G401 (cell line): Measurements from ENCODE around the gene ABCC1. TPM values are rescaled to one million over a fixed set of nuclear protein-coding genes. Genes with fewer than 3 reads are reported as not detected.
A peak's percentile ranks its signal among the peaks of the same experiment; 100 is the strongest.
"Not testable (repeated sequence)": the region's sequence is repeated elsewhere in the genome, so short reads cannot be mapped to it uniquely, and the experiment has no call there.

Experiments
- DNase-seq: peaks from one replicate; pipeline ENCODE4 v3.0.0-alpha.2; 2015; ENCODE audit warnings: low spot score
- in situ Hi-C: cut with HindIII; loops from 2 replicates; pipeline ENCODE4 v1.10.0; 2016; ENCODE audit warnings: low sequenced_read_pairs, mixed read lengths
- total RNA-seq: library from RNA; depleted of rRNA; stranded (reverse); fragments of >200 nt; shearing (Covaris generic); gene quantifications from 2 replicates; pipeline ENCODE4 v1.2.3, GENCODE V29; 2014; rRNA removed

Gene ABCC1
- 22.4 and 26.4 TPM in 2 replicates for total RNA-seq

DNA sequence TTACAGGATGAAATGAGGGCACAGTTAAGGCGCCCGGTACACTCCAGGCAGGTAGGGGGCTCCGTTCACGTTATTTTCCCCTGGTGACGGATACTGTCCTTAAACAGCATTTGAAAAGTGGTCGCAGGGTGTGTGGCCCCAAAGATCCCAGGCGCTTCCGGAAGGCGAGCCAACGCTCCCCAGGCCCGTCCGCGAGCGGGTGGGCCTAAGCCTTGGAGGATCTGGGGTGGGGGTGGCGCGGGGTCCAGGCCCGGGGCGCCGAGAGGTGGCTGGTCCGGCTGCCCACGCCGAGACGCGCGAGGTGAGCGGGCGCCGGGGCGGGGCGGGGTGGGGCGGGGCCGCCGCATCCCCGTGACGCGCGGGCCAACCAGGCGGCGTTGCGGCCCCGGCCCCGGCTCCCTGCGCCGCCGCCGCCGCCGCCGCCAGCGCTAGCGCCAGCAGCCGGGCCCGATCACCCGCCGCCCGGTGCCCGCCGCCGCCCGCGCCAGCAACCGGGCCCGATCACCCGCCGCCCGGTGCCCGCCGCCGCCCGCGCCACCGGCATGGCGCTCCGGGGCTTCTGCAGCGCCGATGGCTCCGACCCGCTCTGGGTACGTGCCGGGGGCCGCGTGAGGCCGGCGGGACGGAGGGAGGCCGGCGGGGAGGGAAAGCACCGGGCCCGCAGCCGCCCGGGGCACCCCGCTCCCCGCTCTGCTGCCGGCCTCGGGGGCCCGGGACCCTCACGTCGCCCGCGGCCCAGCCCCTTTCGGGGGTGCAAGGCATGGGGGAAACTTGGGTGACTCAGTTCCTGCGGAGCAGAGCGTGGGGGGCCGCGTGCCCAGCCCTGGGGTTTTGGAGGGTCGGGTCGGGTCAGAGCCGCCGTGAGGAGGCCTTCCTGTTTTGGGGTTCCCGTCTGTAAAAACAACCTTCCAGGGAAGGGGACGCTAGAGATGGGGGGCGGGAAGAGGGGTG, at the start of gene ABCC1:
TSS of gene ABCC1 (plus strand) at position 407 of the 951 bp plus-strand sequence. CDS start at position 543, 136 bp downstream.
- in situ Hi-C loops, result no loop called here
- DNase-seq, result peak; percentile 50

DNA sequence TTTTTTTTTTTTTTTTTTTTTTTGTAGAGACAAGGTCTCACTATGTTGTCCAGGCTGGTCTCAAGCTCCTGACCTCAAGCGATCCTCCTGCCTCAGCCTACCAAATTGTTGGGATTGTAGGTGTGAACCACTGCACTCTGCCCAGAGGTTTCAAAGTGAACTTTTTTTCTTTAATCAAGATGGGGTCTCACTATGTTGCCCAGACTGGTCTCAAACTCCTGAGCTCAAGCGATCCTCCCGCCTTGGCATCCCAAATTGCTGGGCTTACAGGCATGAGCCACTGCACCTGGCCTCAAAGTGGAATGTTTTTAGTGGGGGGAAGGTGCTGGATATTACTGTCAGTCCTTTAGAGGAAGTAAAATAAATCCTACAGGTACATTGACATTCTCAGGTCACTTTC, 49.1 kb upstream of the ABCC1 start:
- in situ Hi-C loops, result no loop called here
- DNase-seq, result no peak

DNA sequence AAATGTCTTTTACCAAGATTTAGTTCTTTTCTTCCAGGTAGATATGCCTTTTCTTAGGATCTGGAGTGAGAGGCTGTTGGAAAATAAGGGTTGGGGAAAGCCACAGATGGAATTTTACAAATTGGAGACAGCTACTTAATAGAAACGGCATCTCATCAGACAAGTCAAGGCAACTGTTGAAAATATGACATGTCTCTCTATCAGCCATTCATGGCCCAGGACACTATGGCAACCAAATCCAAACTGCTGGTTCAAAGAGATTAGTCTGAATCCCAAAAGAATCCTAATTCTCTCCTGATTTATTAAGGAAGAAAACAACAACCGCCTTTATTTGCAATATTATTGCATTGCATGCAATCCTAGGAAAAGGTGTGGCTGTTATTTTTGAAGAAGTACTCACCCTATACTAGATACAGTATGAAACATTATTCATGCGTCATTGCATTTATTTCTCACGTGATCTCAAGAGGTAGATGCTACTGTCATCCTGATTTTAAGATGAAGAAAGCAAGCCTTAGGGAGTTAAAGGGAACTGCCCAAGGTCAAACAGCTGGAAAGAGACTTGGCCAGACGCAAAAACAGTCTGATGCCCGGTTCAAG, 48.4 kb upstream of the ABCC1 start:
- DNase-seq, result no peak
- in situ Hi-C loops, result no loop called here

DNA sequence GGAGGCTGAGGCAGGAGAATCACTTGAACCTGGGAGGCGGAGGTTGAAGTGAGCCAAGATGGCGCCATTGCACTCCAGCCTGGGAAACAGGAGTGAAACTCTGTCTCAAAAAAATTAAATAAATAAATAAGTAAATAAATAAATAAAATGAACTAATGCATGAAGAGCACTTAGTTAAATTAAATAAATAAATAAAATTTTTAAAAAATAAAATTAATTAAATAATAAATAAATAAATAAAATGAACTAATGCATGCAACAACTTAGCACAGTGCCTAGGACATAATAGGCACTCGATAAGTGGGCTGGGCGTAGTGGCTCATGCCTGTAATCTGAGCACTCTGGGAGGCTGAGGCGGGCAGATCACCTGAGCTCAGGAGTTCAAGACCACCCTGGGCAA, 45.5 kb upstream of the ABCC1 start:
- DNase-seq, result no peak
- in situ Hi-C loops, result no loop called here

DNA sequence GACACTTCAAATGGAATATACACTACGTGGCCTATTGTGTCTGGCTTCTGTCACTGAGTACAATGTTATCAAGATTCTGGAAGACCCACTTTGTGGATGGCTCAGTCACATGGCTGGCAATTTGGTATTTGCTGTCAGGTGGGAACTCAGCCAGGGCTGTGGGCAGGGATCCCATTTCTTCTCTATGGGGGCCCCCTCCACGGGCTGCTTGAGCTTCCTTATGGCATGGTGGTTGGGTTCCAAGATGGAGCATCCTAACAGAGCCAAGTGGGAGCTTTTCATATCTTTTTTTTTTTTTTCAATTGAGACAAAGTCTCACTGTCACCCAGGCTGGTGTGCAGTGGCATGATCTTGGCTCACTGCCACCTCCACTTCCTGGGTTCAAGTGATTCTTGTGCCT, 43.0 kb upstream of the ABCC1 start:
- no peak for DNase-seq
- in situ Hi-C loops, result no loop called here

DNA sequence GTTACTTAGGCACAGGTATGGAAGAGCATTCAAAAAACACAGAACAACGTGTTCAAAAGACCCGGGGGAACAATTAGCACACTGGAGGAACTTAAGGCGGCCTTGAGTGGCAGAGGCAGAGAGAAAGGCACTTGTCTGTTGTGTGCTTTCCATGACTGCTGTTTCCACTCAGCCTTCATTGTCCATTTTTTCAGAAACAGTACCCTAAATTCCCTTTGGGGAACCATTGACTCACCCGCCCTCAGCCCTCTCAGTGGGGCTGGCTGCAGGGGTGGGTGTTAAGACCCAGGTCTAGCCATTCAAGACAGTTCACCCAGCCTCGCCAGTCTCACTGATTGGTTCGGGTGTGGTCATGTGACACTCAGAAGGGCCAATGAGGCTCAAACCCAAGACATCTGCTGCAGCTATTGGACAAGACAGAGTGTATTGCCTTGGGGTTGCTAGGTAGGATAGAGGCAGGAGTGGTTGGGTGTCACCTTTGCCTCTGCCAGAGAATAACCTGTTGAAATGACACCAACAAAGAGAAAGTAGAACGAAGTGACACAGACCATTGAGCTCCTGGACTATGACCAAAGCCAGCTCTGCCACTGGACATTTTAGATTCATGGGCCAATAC, 41.4 kb upstream of the ABCC1 start:
- peak; percentile 29 for DNase-seq
- in situ Hi-C loops, result no loop called here

DNA sequence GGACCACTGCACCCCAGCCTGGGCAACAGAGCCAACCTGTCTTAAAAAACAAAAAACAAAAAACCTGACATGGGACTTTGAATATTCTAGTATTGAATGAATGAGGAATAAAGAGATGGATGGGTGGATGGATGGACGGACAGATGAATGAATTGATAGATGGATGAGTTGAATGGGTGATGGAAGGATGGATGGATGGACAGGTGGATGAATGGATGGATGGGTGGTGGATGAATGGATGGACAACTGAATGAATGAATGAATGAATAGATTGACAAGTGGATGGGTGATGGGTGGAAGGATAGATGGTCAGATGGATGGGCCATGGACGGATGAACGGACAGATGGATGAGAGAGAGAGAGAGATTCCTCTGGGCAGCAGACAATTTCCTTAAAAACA, 38.2 kb upstream of the ABCC1 start:
- in situ Hi-C loops, result no loop called here
- DNase-seq, result no peak

DNA sequence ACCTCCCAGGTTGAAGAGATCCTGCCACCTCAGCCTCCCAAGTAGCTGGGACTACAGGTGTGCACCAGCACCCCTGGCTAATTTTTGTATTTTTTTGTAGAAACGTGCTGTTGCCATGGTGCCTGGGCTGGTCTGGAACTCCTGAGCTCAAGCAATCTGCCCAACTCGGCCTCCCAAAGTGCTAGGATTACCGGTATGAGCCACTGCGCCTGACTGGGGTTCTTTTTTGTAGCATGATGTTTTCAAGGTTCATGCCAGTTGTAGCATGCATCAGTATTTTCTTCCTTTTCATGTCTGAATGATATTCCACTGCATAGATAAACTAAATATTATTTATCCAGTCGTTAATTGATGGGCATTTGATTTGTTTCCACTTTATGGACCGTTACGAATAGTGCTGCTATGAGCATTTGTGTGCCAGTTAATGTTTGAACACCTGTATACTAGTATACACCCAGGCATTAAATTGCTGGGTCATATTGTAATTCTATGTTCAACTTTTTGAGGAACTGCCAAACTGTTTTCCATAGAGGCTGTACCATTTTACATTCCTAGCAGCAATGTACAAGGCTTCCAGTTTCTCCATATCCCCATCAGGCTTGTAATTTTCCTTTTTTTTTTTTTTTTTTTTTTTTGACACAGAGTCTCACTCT, 36.2 kb upstream of the ABCC1 start:
- in situ Hi-C loops, result no loop called here
- no peak for DNase-seq

DNA sequence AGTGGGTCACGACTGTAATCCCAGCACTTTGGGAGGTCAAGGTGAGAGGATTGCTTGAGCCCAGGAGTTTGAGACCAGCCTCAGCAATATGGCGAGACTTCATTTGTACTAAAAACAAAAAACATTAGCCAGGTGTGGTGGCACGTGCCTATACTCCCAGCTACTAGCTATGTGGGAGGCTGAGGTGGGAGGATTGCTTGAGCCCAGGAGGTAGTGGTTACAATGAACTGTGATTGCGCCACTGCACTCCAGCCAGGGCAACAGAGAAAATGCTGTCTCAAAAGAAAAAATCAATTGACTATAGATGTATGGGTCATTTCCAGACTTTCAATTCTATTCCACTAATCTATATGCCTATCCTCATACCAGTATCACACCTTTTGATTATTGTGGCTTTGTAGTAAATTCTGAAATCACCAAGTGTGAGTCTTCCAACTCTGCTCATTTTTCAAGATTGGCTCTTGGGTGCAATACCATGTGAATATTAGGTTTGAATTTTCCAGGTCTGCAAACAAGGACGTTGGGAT, 33.8 kb upstream of the ABCC1 start:
- in situ Hi-C loops, result no loop called here
- DNase-seq, result no peak

DNA sequence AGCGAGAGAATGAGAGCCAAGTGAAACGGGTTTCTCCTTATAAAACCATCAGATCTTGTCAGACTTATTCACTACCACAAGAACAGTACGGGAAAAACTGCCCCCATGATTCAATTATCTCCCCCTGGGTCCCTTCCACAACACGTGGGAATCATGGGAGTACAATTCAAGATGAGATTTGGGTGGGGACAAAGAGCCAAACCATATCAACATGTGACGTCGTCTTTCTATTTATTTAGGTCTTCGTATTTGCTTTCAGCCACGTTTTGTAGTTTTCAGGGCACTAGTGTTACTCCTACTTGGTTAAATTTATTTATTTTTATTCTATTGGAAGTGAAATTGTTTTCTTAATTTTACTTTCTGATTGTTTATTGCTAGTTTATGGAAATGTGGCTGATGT, 33.1 kb upstream of the ABCC1 start:
- in situ Hi-C loops, result no loop called here
- DNase-seq, result no peak

DNA sequence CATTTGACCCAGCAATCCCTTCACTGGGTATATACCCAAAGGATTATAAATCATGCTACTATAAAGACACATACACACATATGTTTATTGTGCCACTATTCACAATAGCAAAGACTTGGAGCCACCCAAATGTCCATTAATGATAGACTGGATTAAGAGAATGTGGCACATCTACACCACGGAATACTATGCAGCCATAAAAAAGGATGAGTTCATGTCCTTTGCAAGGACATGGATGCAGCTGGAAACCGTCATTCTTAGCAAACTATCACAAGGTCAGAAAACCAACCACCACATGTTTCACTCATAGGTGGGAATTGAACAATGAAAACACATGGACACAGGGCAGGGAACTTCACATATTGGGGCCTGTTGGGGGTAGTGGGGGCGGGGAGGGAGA, 31.1 kb upstream of the ABCC1 start:
- in situ Hi-C loops, DNase-seq: not testable (repeated sequence)

DNA sequence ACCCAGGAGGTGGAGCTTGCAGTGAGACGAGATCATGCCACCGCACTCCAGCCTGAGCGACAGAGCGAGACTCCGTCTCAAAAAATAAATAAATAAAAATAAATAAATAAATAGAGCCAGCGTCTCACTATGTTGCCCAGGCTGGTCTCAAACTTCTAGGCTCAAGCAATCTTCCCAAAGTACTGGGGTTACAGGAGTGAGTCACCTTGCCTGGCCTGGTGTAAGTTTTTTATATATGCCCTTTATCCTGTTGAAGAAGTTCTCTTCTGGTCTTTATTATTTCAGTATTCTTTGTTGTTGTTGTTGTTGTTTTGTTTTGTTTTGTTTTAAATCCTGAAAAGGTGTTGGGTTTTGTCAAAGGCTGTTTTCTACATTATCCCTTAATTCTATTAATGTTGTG, 30.1 kb upstream of the ABCC1 start:
- in situ Hi-C loops, result no loop called here
- no peak for DNase-seq

DNA sequence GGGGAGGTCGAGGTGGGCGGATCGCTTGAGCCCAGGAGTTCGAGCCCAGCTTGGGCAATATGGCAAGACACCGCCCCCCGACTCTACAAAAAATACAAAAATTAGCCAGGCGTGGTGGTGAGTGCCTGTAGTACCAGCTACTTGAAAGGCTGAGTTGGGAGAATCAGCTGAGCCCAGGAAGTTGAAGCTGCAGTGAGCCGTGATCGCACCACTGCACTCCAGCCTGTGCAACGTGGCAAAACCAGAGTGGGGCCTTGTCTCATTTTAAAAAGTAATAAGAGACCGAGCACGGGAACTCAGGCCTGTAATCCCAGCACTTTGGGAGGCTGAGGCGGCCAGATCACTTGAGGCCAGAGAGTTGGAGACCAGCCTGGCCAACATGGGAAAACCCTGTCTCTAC, 24.4 kb upstream of the ABCC1 start:
- in situ Hi-C loops, result no loop called here
- no peak for DNase-seq

DNA sequence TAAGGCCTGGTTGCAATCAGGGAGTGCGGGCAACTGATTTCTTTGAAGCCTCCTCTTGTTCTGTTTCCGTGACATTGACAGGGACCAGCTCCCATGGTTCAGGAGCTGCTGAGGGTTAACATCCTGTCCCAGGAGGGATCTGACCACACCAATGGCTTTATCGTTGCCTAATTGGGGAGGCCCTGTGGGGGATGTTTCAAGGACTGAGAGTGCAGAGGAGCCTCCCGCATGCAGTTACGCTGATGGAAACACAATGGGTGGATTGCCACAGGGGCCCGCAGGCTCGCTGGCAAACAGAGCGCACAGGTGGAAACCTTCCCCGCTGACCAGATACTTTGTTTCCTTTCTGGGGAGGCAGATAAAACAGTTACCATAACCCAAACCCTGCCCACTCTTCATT, 23.8 kb upstream of the ABCC1 start:
- in situ Hi-C loops, result no loop called here
- DNase-seq, result no peak

DNA sequence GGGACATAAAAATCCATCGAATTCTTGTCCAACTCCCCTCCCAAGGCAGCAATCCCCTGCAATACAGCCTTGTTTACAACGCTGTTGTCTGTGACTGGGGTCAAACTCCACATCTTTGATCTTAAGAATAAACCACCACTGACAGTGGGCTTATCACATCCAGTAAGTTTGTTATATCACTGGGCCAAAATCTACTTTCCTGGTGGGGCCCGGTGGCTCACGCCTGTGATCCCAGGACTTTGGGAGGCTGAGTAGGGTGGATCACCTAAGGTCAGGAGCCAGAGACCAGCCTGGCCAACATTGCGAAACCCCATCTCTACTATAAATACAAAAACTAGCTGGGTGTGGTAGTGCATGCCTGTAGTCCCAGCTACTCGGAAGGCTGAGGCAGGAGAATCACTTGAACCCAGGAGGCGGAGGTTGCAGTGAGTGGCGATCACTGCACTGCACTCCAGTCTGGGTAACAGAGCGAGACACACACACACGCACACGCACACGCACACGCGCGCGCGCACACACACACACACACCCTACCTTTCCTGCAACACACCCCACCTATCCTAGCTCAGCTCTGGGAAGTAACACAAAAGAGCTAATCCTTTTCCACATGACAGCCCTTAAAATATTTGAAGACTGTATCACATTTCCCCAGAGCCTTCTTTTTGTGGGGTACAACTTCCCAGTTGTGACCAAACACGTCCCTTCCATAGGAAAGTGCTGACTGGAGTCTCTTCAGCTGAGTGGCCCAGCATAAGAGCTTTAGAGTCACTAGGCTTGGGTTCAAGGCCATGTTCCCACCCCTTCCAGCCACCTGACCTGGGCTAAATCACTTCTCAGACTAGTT, 20.9 kb upstream of the ABCC1 start:
- DNase-seq, result no peak
- in situ Hi-C loops, result no loop called here

DNA sequence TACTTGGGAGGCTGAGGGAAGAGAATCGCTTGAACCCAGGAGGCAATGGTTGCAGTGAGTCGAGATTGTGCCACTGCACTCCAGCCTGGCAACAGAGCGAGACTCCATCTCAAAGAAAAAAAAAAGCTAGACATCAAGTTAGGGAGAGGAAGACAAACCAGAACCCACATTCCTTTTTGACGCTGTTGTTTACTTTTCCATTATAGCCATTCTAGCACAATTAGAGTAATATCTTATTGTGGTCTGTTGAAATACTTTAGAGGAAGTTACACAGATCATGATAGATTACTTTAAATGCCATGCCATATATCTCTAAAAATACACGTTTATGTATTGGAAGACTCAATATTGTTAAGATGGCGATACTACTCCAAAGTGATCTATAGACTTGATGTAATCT, 16.5 kb upstream of the ABCC1 start:
- in situ Hi-C loops, result no loop called here
- DNase-seq, result no peak

DNA sequence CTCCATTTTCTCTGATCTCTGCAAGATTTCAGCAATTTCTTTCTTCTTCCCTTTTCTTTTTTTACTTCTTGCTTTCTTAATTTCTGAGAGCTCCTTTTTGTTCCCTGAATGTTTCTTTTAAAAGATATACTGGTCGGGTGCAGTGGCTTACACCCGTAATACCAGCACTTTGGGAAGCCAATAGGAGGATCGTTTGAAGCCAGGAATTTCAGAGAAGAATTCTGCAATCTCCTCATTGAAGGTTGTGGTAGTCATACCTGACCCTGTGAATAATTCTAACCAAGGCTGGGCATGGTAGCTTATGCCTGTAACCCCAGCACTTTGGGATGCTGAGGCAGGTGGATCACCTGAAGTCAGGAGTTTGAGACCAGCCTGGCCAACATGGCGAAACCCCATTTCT, 15.6 kb upstream of the ABCC1 start:
- in situ Hi-C loops, result no loop called here

DNA sequence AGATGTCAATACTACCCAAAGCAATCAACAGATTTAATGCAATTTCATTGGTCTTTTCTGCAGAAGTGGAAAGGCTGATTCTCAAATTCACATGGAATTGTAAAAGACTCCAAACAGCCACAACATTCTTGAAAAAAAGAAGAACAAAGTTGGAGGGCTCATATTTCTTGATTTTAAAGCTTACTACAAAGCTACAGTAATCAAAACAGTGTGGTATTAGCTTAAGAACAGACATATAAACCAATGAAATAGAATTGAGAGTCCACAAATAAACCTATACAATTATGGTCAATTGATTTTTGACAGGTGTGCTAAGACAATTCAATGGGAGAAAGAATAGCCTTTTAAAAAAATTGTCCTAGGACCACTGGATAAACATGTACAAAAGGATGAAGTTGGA, 14.4 kb upstream of the ABCC1 start:
- in situ Hi-C loops, result no loop called here
- no peak for DNase-seq

More for the DNA sequence above, 15.6 kb upstream of the ABCC1 start:
- no peak for DNase-seq

DNA sequence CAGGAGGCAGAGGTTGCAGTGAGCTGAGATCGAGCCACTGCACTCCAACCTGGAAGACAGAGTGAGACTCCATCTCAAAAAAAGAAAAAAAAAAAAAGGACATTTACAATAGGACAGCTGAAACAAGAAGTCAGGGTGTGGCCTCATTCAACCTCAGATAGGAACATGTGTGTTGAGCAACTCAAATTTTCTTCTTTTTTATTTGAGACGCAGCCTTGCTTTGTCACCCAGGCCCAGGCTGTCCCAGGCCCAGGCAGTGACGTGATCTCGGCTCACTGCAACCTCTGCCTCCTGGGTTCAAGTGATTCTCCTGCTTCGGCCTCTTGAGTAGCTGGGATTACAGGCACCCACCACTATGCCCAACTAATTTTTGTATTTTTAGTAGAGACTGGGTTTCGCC, 12.6 kb upstream of the ABCC1 start:
- DNase-seq, in situ Hi-C loops: not testable (repeated sequence)
